ENCODE measurements around the gene SMIM21. TPM values are rescaled to one million over a fixed set of nuclear protein-coding genes. Genes with fewer than 3 reads are reported as not detected.

SMIM21 gene
- total RNA-seq, 3 donors from 2014 or later: not detected

DNA sequence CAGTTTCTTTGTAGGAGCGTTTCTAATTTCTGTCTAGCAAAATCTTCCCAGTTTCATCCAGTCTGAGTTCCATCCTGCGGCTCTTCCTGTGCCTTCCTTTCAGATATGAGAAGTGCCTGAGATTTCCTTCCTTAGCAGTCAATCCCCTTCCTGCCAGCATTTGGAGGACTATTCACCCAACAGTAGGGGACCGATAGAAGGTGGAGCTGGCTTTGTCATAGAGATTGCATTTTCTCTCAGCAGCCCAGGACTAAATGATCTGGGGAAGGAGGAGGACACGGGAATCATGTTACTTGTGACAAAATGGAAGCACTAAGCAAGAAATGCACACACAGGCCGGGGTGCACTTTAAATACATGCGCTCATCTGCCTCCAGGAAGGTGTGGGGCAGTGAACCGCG, 5.6 kb upstream of the SMIM21 start:
- no peak overlapping the region for H3K27ac ChIP-seq
- TF ChIP-seq, protein P1, sequence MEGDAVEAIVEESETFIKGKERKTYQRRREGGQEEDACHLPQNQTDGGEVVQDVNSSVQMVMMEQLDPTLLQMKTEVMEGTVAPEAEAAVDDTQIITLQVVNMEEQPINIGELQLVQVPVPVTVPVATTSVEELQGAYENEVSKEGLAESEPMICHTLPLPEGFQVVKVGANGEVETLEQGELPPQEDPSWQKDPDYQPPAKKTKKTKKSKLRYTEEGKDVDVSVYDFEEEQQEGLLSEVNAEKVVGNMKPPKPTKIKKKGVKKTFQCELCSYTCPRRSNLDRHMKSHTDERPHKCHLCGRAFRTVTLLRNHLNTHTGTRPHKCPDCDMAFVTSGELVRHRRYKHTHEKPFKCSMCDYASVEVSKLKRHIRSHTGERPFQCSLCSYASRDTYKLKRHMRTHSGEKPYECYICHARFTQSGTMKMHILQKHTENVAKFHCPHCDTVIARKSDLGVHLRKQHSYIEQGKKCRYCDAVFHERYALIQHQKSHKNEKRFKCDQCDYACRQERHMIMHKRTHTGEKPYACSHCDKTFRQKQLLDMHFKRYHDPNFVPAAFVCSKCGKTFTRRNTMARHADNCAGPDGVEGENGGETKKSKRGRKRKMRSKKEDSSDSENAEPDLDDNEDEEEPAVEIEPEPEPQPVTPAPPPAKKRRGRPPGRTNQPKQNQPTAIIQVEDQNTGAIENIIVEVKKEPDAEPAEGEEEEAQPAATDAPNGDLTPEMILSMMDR (IDR thresholded peaks at IDR 0.05): no peak
- no peak for TF ChIP-seq POLR2A (IDR thresholded peaks at IDR 0.05)
- no peak for TF ChIP-seq POLR2AphosphoS5 (IDR thresholded peaks at IDR 0.05)
- no peaks in the 10 kb centered on the region for H3K27me3 ChIP-seq
- H3K36me3 ChIP-seq: no peaks in the 10 kb centered on the region
- no peak for DNase-seq (ENCODE audit: low spot score in 2 of 2)
- no peaks in the 10 kb centered on the region for H3K9me3 ChIP-seq
- no peak overlapping the region for H3K4me3 ChIP-seq
- H3K4me1 ChIP-seq: no peaks in the 10 kb centered on the region
- intact Hi-C loops (cut with DNase I; ENCODE audit: low total_unique reads): no loop called here

DNA sequence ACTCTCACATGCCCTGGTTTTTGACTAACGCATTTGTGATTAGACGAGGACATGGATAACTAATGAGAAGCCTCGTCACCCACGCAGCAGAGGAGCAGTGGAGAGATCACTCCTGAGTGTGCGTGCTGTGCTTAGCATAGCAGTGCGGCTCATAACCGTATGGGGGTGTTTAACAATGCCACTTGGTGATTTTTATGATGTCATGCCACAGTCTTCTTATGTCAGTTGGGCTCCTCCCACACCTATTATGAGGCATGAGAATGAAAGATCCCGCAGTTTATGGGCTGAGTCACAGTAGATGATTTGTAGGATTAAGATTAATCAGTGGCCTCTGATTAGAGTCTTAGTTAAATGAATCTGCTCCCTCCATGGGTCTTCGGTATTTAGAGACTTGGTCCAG, 2.5 kb upstream of the SMIM21 start:
- Histone ChIP-seq H3K4me1 (no peaks in the 10 kb centered on the region), H3K9me3 (no peaks in the 10 kb centered on the region), H3K27me3 (no peaks in the 10 kb centered on the region), H3K27ac (no peak overlapping the region), H3K4me3 (no peak overlapping the region), H3K36me3 (no peaks in the 10 kb centered on the region)
- TF ChIP-seq POLR2A (IDR thresholded peaks at IDR 0.05): no peak
- TF ChIP-seq POLR2AphosphoS5 (IDR thresholded peaks at IDR 0.05): no peak
- TF ChIP-seq, protein P1 (IDR thresholded peaks at IDR 0.05): no peak
- intact Hi-C loops (cut with DNase I; ENCODE audit: low total_unique reads): loop anchor here (5.0 kb wide), 1 partner anchor 728 kb away; no protein-coding TSS in a partner anchor
- DNase-seq (ENCODE audit: low spot score in 2 of 2): no peak

DNA sequence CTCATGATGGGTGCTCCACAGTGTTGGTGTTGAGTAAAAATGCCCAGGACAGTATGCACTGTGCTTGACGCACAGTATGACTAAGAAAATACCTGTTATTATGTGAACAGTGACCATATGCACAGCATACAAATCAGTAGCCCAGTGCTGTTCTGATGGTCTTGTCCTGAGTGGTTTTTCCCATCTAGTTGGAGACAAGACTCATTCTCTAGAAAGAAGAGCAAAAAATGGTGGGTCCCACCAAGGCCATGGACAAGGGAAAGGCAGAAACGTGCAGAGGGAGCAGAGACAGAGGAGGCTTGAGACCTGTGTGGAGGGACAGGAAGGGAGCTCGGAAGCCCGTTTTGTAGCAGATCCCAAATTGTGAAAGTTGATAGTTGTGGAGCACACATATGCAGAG, 987 bp upstream of the SMIM21 start:
- TF ChIP-seq POLR2A (IDR thresholded peaks at IDR 0.05) (no peak), POLR2AphosphoS5 (IDR thresholded peaks at IDR 0.05) (no peak)
- intact Hi-C loops (cut with DNase I; ENCODE audit: low total_unique reads): loop anchor here (5.0 kb wide), 1 partner anchor 726 kb away; no protein-coding TSS in a partner anchor
- Histone ChIP-seq H3K9me3 (no peaks in the 10 kb centered on the region), H3K4me1 (no peaks in the 10 kb centered on the region), H3K4me3 (no peak overlapping the region), H3K27ac (no peak overlapping the region), H3K36me3 (no peaks in the 10 kb centered on the region), H3K27me3 (no peaks in the 10 kb centered on the region)
- no peak for DNase-seq (ENCODE audit: low spot score in 2 of 2)

DNA sequence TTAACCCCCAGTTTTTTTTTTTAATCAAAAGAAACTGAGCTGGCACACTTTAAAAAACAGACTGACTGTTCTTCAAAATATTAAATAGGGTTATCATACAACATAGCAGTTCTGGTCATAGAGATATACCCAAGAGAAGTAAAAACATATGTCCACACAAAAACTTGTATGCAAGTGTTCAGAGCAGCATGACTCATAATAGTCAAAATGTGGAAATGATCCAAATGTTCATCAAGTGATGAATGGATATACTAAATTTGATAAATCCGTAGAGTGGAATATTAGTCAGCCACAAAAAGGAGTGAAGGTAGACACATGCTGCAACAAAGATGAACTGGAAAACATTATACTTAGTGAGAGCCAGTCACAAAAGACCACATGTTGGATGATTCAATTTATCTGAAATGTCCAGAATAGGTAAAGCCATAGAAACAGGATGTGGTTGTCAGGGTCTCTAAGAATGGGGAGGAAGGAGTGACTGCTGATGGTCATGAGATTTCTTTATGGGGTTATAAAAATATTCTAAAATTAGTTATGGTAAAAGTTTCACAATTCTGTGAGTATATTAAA, 5.1 kb downstream of the SMIM21 start:
- peaks cover 0 to 4% of the 10 kb centered on the region in 2 donors for H3K9me3 ChIP-seq
- no peak overlapping the region for H3K27ac ChIP-seq
- DNase-seq (ENCODE audit: low spot score in 2 of 2): no peak
- no peaks in the 10 kb centered on the region for H3K4me1 ChIP-seq
- intact Hi-C loops (cut with DNase I; ENCODE audit: low total_unique reads): no loop called here
- TF ChIP-seq POLR2A (IDR thresholded peaks at IDR 0.05) (no peak), POLR2AphosphoS5 (IDR thresholded peaks at IDR 0.05) (no peak)
- TF ChIP-seq, protein P1 (IDR thresholded peaks at IDR 0.05): no peak
- no peaks in the 10 kb centered on the region for H3K27me3 ChIP-seq
- H3K36me3 ChIP-seq: no peaks in the 10 kb centered on the region
- no peak overlapping the region for H3K4me3 ChIP-seq

DNA sequence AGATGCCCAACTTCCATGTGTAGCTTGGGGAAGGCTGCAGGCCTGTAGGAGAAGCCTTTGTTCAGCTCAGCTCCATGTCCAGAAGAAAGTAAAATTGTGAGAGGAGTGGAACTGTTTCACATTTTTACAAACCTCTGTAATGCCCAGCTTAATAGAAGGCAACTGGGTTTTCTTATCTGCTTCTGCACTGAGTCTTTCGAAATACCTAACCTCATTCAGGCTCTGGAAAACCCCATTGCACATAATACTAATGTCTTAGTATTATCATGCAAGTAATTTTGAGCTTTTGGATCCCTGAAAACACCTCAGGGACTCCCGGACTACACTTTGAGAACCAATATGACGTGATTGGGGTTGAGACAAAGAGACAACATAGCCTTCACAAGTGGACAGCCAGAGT, 5.8 kb downstream of the SMIM21 start:
- Histone ChIP-seq H3K4me1 (no peaks in the 10 kb centered on the region), H3K9me3 (peaks cover 0 to 4% of the 10 kb centered on the region in 2 donors), H3K4me3 (no peak overlapping the region), H3K27ac (no peak overlapping the region), H3K36me3 (no peaks in the 10 kb centered on the region), H3K27me3 (no peaks in the 10 kb centered on the region)
- DNase-seq (ENCODE audit: low spot score in 2 of 2): no peak
- intact Hi-C loops (cut with DNase I; ENCODE audit: low total_unique reads): no loop called here
- TF ChIP-seq, protein P1 (IDR thresholded peaks at IDR 0.05): no peak
- no peak for TF ChIP-seq POLR2AphosphoS5 (IDR thresholded peaks at IDR 0.05)
- no peak for TF ChIP-seq POLR2A (IDR thresholded peaks at IDR 0.05)

Data from breast epithelium (tissue), 4 donors.